ENCODE results near the gene RAX2.

GRCh38 chr19:3732108-3732507 is 39.9 kb downstream of the RAX2 start:
- no peak for TF ChIP-seq EZH2 (IDR thresholded peaks at IDR 0.05; ENCODE audit: borderline replicate concordance, insufficient read depth, low read length, poor library complexity, severe bottlenecking)
- TF ChIP-seq, protein P1, sequence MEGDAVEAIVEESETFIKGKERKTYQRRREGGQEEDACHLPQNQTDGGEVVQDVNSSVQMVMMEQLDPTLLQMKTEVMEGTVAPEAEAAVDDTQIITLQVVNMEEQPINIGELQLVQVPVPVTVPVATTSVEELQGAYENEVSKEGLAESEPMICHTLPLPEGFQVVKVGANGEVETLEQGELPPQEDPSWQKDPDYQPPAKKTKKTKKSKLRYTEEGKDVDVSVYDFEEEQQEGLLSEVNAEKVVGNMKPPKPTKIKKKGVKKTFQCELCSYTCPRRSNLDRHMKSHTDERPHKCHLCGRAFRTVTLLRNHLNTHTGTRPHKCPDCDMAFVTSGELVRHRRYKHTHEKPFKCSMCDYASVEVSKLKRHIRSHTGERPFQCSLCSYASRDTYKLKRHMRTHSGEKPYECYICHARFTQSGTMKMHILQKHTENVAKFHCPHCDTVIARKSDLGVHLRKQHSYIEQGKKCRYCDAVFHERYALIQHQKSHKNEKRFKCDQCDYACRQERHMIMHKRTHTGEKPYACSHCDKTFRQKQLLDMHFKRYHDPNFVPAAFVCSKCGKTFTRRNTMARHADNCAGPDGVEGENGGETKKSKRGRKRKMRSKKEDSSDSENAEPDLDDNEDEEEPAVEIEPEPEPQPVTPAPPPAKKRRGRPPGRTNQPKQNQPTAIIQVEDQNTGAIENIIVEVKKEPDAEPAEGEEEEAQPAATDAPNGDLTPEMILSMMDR (IDR thresholded peaks at IDR 0.05; ENCODE audit: poor library complexity, severe bottlenecking): no peak
- TF ChIP-seq EP300 (conservative IDR thresholded peaks at IDR 0.05; ENCODE audit: poor library complexity, severe bottlenecking): no peak
- no peak for TF ChIP-seq TAF1 (IDR thresholded peaks at IDR 0.05; ENCODE audit: low read depth)
- no peak for TF ChIP-seq REST (IDR thresholded peaks at IDR 0.05; ENCODE audit: borderline replicate concordance)
- TF ChIP-seq POLR2AphosphoS5 (IDR thresholded peaks at IDR 0.05): no peak
